B cell (primary cell): ENCODE measurements around the gene RABEPK.

Experiments
- CTCF ChIP-seq: fragments of 200-600 bp; IDR thresholded peaks from one replicate; pipeline ENCODE4 v1.8.0; 2022; ENCODE audit warnings: antibody characterized with exemption, mild to moderate bottlenecking
- EZH2 ChIP-seq: IDR thresholded peaks from 2 replicates; pipeline ENCODE4 v1.6.1; 2012; ENCODE audit warnings: borderline replicate concordance, low read depth, mild to moderate bottlenecking, moderate library complexity, low read length; ENCODE audit not compliant: insufficient read depth, poor library complexity, severe bottlenecking

- TF ChIP-seq CTCF (no peak), EZH2 (no peak)
Measured at GRCh38 chr9:125269014-125269397, 68.7 kb downstream of the RABEPK start.
